Myocyte (in vitro differentiated cells): ENCODE results near the gene CLTCL1. TPM values are rescaled to one million over a fixed set of nuclear protein-coding genes. Genes with fewer than 3 reads are reported as not detected.

Experiments
- DNase-seq: peaks from one replicate; pipeline ENCODE4 v3.0.0-alpha.2; 2012; ENCODE audit warnings: low read depth
- total RNA-seq: library from RNA; depleted of rRNA; stranded (reverse); fragments of >200 nt; gene quantifications from 2 replicates; pipeline ENCODE4 v1.2.3, GENCODE V29; 2014

Gene CLTCL1
- total RNA-seq, 1 donor from 2014 or later = 46.2 TPM

DNA sequence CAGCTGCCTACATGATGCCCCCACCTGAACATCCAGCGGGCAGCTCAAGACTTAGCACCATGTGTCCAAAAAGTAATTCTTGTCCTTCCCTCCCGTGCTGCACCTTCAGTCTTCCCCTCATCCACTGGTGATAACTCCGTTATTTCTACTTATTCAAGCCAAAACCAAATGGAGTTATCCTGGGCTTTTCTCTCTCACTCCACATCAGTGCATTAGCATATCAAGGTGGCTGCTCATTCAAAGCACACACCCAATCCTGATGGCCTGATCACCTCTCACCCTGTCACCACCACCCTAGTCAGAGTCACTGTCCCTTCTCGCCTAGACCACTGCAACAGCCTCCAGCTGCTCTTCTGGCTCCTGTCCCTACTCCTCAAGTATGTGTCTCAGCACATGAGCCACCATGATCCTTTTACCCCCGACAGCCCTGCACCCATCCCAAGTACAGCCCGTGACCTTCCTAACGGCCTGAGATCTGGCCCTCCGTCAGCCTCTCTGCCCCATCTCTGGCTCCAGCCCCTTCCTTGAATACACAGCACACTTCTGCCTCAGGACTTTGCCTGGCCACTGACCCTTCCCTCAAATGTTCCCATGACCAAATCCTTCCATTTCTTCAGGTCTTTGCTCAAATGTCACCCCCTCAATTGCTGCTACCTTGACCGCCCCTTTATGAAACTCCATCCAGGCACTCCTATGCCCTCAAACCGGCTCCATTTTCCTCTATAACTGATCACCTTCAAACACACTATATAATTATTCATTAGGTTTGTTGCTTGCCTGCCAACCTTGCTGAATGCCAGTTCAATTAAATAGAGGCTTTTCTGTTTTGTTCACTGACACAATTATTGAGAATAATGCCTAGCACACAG lies 93.3 kb downstream of the CLTCL1 start:
- peak; percentile 39 for DNase-seq

- no peak for DNase-seq
Measured at GRCh38 chr22:19196841-19197612, 94.5 kb downstream of the CLTCL1 start.

DNA sequence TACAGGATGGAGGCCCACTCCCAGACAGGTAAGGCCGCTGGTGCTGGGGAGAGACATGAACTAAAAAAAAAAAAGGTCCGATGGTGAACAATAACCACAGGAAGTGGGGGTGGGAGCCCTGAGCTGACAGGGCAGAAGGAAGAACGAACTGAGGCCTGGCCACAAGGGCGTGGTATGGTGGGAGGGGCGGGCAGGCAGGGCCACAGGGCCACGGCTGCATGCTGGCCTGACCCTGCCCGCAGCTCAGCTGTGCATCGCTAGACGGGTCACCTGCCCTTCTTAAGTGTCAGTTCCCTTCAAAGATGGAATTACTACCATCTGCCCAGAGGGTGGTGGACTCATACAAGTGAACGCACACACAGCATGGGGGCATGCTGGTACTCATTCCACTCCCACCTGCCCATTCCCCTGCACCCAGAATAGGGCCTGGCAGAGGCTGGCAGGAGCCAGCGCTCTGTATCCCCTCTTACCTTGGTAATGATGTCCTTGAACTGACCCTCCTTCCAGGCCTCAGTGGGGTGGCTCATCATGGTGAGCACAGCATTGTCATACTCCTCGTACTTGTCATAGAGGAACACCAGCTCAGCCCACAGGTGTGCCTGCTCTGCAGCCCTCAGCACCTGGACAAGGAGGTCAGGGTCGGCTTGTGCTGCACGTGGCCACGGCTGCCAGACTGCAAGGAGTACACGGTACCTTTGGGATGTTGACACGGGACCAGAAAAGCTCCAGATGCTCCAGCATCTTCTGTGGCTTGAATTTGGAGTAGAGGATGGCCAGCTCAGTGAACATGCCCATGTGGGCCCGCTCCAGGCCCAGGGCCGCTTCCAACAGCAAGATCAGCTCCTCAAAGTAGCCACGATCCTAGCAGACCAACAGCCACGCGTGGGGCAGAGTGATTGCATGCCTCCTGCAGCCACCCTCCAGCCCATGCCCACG lies 95.5 kb downstream of the CLTCL1 start:
- no peak for DNase-seq

GRCh38 chr22:19194766-19195536 lies 96.6 kb downstream of the CLTCL1 start:
- no peak for DNase-seq

DNA sequence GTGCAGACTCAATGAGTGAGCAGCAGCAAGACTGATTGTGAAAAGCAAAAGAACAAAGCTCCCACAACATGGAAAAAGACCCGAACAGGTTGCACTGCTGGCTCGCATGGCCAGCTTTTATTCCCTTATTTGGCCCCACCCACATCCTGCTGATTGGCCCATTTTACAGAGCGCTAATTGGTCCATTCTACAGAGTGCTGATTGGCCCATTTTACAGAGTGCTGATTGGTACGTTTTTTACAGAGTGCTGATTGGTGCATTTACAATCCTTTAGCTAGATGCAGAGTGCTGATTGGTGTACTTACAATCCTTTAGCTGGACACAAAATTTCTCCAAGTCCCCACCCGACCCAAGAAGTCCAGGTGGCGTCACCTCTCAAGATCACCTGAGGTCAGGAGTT lies 97.6 kb downstream of the CLTCL1 start:
- no peak for DNase-seq

- DNase-seq = no peak
Measured at GRCh38 chr22:19187716-19188563, 103.6 kb downstream of the CLTCL1 start.

DNA sequence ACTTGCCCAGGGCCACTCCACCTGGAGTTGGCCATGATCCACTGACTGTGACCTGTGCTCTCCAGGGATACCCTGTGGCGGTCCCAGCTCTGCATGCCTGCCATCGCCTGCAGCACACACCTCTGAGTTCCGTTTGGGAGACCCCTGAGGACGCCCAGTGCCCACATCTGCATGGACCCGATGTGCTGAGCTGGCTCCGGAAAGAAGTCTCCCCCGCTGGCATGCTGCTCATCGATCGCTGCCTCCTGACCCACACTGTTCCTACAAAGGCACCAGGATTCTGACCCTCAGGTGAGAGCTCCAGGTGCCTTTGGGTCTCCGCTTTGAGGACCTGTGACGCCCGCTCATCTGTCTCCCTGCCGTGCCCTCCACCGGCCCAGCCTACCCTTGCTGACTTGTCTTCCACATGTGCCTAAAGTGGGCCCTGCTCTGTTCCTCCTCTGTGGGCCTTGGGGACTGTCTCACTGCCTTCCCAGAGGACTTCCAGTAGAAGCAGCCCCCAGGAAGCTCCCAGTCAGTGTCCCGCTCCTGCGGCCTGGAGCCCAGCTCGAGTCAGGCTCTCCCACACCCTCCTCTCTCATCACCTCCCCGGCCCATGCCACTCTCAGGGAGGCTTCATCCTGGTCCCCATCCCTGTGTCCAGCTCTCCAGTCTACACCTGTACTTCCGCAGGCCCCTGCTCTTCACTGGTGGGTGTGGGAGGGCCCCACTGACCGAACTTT lies 107.1 kb downstream of the CLTCL1 start:
- no peak for DNase-seq

DNA sequence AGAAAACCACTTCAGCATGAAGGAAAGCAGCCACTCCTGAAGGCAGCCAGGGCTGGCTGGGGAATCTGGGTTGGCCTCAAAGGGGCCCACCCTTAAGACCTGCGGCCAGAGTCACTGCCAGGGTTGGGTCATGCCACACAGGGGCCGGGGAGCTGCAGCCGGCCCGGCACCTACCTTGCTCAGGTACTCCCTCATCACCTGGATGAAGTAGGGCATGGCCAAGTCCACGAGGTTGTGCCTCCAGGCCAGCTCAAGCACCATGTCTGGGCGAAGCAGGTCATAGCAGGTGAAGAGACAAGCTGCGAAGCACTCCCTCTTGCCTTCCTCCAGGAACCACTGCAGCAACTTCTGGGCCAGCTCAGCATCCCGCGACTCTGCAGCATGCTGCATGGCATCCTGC lies 108.3 kb downstream of the CLTCL1 start:
- no peak for DNase-seq

- no peak for DNase-seq
Measured at GRCh38 chr22:19182472-19183157, 108.9 kb downstream of the CLTCL1 start.

DNA sequence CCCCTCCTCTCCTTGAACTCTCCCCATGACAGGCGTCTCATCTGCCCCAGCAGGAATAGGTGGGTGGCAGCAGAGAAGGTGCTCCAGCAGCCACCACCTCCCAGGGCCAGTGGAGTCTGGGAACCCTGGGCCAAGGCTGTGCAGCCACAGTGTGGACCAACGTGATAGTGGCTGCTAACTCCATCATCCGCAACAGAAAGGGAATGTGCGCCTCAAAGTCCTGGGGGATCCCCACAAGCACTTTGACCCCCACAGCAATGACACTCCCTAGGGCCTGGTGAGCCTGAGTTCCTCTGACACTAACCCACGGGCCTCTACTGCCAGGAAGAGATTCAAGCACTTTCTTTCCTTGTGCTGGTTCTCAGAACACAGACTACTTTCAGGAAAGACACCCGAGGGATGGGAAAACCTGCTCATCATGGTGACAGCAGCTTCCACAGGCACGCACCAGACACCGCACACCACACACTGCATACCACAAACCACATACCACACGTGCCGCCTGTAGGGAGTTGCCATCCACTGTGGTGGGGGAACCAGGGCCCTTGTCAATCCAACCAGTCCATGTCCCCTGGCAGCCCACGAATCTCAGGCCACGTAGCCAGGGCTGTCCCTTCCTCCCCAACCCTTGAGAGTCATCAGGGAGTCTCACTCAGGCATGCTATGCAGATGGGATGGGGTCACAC lies 109.6 kb downstream of the CLTCL1 start:
- DNase-seq = peak; percentile 87

DNA sequence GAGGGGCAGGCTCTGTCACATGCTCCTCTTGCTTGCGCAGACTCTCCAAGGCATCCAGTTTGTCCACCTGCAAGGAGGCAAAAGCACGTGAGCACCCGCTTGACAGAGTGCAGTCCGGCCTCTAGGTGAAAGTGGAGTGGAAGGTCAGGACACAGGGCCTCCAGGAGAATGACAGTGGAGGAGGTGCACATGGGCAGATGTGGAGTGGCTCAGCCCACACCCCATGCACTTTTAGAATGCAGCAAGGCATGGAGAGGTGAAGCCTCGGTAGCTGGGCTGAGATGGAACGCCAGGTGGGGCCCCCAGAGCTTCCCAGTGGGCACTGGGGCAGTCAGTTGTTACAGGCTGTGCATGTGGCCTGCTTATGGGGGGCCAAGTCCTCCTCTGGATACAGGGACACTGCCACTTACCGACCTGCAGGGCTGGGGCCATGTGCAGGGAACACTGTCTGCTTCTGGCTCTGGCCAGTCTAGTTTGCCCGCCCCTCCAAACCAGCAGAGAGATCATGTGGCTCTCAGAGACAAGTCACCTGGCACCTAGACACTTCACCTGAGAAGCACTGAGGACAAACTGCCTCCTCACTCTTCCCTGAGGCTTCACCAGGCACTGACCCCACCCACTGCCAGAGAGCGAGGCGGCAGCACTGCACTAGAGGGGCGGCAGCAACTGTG lies 110.6 kb downstream of the CLTCL1 start:
- DNase-seq = no peak

DNA sequence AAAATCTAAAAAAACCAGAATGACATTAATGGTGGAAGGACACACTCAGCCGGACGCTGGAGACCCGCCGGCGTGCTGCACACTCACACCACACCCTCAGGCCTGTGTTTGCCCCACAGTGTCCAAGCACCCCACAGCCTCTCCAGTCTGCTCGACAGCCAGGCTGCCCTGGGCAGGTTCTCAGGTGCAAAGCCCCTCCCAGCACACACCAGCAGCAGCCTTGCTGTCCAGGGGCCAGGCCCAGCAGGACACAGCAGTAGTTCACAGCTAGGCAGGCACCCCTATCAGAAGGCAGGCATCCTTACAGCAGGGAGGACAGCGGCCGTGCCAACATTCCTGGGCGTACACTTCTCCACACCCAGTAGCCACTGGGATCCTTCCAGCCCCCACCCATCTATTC lies 111.3 kb downstream of the CLTCL1 start:
- no peak for DNase-seq

GRCh38 chr22:19179497-19180048 lies 111.9 kb downstream of the CLTCL1 start:
- DNase-seq = peak; percentile 64

DNA sequence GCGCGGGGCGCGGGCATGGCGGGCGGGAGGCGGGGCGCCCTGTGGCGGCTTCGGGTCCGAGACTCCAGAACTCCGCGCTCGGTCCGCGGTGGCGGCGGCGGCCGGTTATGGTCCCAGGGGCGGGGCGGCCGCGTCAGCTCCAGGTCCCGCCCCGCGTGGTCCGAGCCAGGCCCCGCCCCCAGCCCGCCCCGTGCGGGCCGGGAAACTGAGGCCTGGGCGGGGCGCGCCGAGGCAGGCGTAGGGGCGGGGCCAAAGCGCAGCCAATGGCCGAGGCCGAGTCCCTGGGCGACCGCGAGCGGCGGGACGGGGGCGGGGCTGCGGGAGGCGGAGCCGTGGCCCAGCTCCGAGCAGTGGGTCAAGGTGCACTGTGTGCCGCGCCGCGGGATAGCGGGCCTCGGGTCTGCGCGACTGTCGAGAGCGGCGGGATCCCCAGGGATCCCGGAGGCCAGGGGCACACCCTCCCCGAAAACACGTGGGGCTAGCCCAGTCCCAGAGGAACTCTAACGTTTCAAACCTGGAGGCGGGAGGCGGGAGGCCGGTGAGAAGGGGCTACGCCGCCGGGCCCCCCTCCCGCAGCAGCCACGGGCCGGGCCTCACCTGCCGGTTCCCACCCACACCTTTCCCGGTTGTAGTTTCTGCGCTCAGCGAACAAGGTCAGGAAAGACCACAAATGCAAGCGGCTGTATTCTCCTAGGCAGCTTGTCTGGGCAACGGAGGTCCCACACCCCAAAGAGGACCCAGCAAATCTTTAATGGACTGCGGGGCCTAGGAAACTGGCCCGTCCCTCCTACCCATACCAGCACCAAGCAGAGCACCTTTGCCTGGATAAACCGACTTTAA lies 112.6 kb downstream of the CLTCL1 start, which contains the start of gene SLC25A1:
Gene SLC25A1, minus strand, starts transcription at position 80 of the 840 bp plus-strand sequence. Its CDS starts 63 bp downstream, at position 17.
- peak; percentile 82 for DNase-seq

- DNase-seq = peak; percentile 38
Measured at GRCh38 chr22:19178065-19178656, 113.4 kb downstream of the CLTCL1 start.
